NCI-H187 treated with DMSO at 0.1 percent for 48 hours (cell line): ENCODE results near the gene PDE1C.
"Not testable (repeated sequence)": the region's sequence is repeated elsewhere in the genome, so short reads cannot be mapped to it uniquely, and the experiment has no call there.

ENCODE experiments used
- DNase-seq: peaks from one replicate; lab custom pipeline; 2025; lab: John Stamatoyannopoulos, UW

The PDE1C gene

DNA sequence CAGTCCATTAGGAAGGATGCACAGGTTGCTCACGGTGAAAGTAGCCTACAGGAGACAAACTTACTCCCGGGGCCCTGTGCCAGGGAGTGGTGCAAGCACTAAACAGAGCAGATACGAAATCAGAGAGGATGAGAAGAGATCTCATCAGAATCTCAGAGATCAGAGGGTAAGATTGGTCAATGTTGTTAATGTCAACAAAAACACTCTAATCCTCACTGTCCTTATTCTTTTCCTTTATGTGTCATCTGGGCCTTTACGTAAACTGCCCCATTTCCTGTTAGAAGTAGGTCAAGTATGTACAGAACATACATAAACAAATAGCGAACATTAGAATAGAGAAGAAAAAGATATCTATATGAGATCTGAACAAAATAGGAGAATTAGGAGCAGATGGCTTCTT is 220.1 kb downstream of the PDE1C start:
- no peak for DNase-seq

DNA sequence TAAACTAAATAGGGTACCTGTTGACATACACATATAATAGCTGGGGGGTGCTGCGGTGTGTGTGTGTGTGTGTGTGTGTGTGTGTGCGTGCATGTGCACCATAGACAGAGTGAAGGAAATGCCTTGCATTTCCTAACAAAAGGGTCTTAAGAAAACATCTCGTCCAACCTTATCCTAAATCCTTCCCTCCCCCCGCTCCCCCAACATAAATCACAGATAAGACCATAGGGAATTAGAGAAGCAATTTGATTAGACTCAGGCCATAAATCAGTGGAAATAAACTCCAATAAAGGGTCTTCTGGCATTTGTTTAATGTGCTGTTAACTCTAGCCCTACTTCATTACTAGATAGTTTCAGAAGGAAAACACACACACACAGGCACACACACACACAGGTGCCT is 234.7 kb downstream of the PDE1C start:
- DNase-seq, result no peak

DNA sequence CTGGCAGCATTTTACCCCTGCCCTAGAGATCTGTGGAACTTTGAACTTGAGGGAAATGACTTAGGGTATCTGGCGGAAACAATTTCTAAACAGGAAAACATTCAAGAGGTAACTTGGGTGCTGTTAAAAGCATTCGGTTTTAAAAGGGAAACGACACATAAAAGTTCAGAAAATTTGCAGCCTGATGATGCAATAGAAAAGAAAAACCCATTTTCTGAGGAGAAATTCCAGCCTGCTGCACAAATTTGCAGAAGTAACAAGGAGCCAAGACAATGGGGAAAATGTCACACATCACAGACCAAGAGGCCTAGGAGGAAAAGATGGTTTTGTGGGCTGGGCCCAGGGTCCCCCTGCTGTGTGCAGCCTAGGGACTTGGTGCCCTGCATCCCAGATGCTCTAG is 236.6 kb downstream of the PDE1C start:
- DNase-seq, result not testable (repeated sequence)

DNA sequence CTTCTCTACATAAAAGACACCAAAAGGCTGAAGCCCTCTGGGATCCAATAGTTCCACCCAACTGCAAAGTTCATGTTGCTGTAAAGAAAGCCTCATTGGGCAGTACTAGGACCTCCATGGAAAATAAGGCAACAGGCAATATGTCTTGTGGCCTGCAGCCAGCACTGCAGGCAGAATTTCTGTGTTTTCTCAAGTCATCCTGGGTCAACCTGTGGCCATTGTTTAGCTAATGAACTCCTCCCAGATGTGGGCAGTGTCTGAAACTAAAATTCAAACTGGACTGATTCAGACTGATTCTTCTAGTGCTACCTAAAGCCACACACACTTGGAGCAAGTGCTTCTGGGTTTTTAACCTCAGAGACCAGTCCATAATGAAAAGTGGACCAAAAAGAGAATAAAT is 241.7 kb downstream of the PDE1C start:
- no peak for DNase-seq

DNA sequence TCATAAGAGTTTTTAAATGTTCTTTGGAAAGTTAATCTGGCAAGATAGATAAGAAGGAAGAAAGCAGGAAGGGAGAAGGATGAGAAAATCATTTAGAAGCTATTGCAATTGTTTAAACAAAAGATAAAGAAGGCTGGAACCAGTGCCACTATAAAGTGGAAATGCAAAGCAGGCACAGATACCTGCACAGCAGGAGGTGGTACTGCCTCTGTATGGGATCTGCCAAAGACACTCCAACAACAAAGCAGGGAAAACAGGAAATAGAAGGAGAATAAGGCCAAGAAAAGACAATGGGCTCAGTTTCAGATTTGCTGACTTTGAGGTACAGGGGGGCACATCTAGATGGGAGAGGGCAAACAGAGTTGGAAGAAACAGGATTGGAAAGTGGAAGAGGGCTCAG is 244.6 kb downstream of the PDE1C start:
- DNase-seq, result no peak

DNA sequence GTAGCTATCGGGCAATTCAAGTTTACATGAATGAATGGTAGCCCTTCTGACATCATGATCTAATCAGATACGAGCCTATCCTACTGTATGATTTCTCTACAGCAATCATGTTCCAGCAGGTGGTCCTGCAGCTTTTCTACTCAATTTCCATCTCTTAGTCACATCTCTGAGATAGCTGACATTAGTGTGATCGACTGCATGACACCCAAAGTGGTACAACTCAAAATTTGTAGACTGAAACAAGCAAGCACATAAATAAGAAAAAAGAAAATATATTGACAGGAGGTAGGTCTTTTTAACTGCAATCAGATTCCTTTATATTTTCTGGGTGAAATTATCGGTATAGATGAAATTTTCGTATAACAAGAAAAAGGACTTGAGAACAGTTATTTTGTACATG is 251.2 kb downstream of the PDE1C start:
- DNase-seq, result no peak

DNA sequence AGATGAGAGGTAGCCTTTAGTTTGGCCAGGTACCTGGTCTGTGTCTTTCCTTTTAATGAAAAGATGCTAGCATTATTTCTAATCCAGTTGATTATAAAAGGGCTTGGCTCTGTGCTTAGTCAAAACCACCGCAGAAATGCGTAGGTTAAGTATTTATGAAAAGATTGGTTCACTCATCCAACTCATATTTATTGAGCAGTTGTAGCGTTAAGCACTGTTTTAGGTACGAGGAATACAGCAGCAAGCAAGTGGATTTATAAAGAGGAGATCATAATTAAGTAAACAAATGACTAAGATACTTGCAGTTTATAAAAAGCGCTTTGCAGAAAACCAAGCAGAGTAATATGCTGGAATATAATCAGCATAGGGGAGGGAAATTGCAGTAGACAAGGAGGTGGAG is 253.4 kb downstream of the PDE1C start:
- DNase-seq, result no peak

DNA sequence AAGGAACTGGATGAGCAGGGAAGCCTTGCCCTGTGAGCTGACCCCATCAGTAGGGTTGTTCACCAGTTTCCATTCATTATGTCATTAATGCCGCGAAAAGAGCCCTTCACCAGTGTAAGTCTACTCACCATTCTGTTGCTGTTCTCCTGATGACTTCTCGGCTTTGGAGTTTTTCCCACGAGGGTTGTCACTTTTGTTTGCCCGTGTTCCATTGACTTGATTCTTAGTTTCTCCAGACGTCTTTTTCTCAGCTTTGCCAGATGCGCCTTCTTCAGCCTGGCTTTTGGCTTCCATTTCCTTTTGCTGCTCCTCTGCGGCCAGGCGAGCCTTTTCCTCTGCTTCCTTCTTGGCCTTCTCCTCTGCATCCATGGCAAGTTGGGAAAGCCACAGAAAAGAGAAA is 254.4 kb downstream of the PDE1C start:
- no peak for DNase-seq

DNA sequence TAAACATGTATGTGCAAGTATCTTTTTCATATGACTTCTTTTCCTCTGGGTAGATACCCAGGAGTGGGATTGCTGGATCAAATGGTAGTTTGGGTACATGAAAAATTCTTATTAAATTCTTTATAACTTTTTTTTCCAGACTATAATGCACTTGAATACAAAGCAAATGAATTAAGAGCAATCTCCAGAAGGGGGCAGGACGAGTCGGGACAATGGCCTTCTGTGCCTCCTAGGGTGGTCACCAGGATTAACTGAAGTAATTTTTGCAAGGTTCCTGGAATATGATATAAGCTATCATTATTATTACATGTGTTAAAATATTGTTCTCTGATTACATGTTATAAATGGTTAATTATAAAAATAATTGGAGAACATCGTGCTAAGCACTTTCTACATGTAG is 256.0 kb downstream of the PDE1C start:
- DNase-seq, result no peak

DNA sequence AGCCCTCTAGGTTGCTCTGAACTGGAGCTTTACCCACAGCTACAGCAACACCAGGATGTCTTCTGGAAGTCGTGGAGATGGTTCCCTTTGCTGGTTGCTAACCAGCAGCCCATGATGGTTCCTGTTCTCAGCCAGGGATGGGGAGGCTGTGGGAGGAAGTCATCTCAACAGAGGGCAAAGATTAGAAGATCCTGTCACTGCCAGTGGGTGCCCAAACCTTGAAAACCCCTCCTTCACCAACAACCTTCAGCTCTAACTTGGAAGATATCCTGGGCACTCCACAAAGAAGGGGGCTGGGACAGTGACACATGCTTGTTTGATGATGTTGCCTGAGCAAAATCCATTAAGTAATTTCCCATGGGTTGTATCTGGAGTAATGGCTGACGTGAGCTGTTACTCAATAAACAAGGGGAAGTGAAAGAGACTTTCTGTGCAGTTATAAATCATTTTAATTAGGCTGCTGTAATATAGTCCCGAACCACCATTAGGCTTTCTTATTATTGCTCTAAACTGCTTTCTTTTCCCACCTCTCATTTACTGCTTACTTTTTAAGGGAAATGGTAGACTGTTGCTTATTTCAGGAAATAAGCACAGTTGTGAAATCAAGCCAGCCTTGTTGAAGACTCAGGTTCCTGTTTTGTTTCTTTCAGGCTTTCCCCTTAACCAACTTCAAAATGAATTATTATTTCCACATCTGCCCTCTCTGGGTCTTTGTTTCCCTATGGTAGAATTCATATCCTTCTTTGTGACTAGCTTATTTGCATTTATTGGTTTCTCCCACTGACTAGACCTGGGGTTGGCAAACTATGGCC is 258.4 kb downstream of the PDE1C start:
- DNase-seq, result no peak

DNA sequence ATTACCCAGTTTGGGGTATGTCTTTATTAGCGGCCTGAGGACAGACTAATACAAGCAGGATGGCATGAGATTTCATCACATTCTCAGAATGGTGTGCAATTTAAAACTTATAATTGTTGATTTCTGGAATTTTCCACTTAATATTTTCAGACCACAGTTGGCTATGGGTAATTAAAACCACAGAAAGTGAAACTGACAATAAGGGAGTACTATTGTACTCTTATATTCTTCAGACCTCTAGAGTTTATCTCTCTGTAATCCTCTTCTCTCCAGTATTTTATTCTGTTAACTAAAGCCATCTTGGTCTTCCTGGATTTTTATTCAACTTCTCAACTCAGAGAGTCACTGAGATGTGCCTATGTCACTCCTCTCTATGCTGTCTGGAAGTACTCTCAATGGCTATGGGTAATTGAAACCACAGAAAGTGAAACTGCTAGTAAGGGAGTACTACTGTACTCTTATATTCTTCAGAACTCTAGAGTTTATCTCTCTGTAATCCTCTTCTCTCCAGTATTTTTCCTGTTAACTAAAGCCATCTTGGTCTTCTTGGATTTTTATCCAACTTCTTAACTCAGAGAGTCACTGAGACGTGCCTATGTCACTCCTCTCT is 264.9 kb downstream of the PDE1C start:
- no peak for DNase-seq

DNA sequence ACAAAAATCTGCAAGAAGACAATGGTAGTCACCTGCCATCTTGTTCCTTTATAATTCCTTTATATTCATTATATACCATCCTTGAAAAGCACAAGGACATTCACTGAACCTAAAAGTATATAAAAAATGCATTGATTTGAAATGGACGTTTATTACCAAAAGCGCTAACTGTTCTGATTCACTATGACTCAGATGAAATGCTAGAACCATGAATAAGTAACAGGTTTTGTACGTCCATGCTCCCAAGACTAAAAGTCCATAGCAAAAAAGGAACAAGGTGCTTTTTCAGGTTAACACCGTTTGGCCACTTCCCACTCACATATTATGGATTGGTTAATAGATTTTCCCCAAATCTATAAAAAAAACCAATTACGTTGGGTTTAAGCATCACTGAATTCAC is 273.8 kb downstream of the PDE1C start:
- no peak for DNase-seq

DNA sequence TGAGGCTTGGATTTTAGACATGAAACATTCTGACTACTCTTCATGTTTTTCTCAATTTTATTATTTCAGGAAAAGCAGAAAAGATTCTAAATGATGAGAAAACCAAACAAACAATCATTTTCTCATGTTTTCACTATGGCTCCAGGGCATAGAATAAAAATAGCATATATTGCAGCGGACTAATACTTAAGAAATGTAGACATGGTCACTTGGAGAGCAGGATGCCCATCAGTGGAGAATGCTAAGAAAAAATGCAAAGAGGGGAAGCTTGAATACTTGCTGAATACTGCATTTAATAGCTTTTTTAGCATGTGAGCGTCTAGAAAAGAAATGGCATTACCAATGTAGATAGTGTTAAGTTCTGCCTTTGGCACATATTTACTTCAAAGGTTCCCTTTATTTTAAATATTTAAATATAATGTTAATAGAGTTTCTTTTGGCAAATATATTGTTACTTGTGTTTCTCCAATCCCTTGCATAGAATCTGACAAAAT is 275.3 kb downstream of the PDE1C start:
- no peak for DNase-seq

DNA sequence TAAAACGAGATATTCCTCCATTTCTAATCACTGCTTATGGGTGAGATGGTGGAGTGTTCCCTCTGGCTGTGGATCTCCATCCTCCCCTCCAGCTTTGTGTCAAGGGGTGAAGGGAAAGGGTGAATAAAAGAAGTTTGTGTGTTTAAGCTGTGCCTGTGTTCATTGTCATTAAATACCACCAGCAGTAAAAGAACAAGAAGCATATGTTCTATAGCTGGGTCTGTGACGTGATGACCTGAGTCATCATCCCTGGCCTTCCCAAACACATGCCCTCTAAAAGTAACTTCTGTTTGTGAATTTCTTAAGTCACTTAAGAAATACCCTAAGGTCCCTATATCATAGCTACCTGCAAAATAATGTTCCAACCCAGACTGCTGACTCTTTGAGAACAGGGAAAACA is 278.3 kb downstream of the PDE1C start:
- DNase-seq, result no peak

DNA sequence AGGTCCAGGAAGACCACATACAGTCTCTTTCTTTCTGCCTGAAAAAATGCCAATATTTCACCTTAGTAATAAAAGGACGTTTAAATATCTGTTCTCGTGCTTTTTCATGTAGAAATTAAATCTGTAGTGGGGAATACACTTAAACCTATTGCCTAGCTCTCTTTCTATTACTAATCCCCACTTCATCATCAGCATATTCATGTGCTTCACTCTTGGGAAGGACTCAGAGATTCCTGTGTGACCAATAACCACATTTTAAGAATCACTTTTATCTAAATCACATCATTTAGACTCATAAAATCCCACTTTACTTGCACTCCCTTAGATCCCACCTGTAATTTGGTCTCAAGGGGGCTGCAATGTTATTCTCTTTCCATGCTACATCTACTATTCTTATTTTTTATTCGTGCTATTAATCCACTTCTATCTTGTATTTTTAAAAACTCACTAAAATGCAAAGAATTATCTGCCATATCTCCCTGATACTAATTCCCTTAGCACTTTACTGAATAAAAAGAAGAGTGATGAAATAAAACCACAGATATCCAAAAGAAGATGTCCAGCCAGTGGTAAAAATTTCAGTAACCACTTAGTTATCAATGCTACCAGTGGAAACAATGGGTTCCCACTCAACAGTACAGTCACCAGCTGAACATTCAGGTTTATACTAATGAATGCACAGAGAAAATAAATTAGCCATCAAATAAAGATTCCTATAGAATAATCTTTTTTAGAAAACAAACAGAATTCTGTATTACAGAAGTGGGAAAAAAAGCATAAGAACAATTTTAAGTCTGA is 281.1 kb downstream of the PDE1C start:
- DNase-seq, result no peak

DNA sequence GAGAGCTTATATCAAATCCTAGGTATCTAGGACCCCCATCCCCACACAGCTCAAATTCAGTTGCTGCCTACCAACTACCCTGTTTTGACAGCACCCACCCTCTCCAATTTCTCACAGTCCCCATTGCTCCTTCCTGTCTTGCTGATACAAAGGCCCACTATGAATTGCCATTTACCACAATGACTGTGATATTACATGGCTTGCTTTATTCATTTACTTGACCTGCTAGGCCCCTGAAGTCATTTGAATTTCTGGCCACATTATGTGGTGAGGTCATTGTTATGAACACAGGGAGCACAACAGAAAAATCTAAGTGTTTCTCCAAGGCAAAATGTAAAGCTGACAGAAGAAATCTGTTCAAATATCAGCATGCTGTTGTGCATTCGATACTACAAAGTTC is 281.8 kb downstream of the PDE1C start:
- DNase-seq, result no peak

DNA sequence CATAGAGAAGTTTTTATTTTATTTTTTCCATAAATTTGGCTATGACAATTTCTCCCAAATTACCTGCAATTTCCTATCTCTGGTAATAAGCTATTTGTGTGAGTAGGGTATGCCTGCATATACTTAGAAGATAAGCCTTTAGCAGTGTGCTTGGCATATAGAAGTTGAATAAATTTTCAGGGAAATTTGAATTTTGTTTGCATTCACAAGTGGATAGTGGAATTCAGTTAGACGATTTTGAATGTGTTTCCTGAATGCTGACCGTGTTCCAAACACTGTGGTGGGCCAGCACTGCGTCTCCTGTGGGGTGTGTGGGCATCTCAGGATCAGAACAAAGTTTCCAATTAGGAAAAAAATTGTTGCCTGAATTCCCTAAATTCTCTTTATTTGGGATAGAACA is 283.9 kb downstream of the PDE1C start:
- DNase-seq, result no peak

DNA sequence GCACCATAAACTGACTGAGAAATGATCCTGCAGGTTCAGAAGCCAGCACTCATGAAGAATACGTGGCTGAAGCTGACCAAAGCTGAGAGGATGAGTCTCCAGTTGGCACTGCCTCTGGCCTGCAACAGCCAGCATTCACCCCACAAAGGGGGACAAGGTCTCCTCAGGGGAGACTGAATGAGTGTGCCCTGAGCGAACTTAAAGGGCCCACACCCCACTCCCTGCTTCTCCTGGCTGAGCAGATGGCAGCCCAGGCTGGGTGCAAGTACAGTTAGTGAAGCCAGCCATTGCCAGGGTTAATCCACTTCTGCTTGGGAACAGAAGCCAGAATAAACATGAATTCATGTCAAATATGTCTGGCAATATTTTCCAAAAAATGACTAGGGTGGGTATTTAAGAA is 285.1 kb downstream of the PDE1C start:
- no peak for DNase-seq

DNA sequence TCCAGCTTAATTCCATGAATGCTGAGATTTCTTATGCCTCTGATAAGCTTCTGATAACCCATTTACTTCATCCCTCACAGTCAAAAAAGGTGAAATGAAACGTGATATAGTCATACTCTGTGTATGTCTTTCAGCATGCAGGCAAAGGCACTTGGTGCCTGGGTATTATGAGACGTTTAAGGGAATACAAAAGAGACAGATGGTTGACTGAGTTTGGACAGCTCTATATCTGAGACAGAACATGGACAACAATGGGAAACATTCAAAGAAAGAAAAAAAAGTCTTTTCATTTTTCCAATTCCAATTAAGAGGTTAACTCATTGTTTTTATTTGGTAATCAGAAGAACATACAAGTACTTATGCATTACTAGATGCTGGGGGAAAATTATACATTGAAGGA is 287.0 kb downstream of the PDE1C start:
- DNase-seq, result no peak

DNA sequence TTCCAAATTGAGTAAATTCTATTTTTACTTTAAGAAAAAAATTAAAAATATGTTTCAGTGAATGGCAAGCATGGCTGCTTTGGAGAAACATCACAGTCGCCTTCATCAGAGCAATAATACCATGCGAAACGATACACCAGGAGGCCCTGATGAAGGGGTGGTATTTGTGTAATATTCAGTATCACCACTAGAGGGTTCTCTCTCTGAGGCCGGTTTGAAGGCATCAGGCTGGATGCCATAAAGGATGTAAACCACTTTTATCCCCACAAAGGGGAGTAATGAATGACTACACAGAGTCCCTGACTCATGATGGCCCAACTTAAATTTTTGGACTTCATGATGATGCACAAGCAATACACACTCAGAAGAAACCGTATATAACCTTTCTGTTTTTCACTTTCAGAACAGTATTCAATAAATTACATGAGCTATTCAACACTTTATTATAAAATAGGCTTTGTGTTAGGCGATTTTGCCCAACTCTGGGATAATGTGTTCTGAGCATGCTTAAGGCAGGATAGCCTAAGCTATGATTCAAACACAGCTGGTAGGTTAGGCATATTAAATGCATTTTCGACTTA is 287.7 kb downstream of the PDE1C start:
- DNase-seq, result peak; percentile 3

DNA sequence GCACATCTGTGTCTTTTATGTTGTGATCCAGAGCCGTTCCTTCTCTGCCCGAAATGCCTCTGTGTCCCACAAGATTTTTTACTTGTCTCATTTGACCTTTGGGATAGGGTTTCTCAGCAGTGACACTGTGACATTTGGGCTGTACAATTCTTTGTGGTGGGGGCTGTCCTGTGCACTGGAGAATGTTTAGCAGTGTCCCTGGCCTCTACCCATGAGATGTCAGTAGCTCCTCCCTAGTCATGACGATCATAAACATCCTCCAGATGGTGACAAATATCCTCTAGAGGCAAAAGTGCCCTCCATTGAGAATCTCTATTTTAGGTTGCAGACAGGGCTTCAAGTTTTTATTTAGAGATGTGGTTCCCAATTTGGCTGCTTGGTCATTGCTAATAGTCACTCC is 291.9 kb downstream of the PDE1C start:
- no peak for DNase-seq

DNA sequence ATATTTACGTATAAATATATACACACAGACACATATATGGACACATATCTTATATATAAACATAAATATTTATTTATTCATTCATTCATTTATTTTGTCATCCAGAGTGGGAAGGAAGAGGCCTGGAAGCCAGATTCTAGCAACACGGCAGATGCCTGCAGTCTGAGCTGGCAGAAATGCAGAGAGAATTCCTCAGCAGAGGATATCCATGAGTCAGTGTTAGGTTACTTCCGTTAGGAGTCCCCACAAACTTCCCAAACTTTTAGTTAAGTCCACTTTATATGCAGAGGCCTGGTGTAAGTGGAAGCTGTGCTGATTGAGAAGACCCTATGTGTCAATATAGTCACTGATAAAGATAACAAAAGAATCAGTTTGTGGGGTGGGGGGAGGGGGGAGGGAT is 293.6 kb downstream of the PDE1C start:
- no peak for DNase-seq

DNA sequence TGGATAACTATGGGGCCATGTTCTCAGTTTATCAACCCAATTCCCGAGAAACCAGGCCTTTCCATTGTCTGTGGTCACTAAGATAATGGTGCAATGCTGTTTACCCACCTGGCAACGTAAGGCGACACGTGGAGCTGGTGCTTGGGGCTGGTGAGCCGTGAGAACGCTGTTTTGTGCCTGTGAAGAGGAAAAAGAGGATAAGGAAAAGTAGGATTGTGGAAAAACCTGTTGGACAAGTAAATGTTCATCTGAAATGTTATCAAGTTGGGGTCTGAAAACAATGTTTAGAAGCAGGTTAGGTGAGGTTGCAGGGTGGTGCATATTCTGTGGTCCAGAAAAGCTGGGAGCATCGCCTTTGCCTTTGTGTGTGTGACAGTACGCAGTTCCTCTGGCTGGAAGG is 294.7 kb downstream of the PDE1C start:
- no peak for DNase-seq
